Pons (tissue), 1 donor: ENCODE results near the gene KRT17.
"Not testable (repeated sequence)": the region's sequence is repeated elsewhere in the genome, so short reads cannot be mapped to it uniquely, and the experiment has no call there.

Experiments used
- DNase-seq: peaks from one replicate; pipeline ENCODE4 v3.0.0-alpha.2; 2016; ENCODE audit warnings: low spot score

The KRT17 gene

DNA sequence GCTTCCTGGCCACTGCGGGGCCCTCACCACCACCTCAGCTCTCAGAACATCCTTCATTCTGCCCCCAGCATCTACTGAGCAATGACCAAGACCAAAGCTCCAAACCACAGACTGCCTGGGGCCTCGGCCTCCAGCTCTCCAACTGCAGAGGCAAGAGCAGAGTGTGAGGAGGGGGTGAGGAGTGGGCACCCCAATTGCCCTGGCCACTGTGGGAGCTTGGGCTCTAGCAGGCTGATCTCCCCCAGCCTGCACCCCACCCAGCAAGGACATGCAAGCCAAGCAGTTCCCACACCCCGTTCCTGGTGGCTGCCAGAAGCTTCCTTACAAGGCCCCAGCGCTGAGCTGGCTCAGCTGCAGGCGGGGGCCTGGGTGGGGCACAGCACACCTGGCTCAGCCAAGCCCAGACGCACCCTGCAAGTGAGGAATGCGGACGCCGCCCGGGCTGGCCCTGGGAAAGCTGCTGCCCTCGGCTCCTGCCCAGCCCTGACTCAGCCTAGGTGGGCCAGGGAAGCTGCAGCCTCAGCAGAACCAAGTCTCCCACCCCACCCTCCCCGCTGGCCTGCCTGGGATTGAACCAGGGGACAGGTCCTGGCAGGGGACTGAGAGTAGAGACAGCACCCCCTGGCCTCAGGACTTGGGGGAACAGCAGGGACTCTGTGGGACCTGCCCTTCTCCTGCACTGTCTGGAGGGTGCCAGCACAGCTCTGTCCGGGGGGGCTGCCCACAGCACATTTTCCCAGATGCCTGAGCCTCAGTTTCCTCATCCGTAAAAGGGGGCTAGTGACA, 29.7 kb upstream of the KRT17 start:
- DNase-seq, result no peak

DNA sequence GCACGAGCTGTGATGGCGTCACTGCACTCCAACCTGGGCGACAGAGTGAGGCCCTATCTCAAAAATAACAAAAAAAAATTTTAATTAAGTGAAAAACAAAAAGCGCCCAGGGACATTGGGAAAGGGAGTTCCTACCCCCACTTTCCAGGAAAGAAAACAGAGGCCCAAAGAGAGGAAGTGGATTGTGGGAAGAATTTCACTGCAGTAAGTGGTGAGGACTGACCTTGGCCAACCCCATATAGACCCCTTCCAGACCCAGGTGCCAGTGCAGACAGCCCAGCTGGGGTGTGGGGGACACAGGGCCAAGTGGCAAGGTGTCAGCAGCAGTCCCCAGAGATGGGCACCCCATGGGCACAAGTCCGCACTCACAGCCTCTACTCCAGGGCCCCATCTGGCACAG, 29.0 kb upstream of the KRT17 start:
- DNase-seq, result no peak

DNA sequence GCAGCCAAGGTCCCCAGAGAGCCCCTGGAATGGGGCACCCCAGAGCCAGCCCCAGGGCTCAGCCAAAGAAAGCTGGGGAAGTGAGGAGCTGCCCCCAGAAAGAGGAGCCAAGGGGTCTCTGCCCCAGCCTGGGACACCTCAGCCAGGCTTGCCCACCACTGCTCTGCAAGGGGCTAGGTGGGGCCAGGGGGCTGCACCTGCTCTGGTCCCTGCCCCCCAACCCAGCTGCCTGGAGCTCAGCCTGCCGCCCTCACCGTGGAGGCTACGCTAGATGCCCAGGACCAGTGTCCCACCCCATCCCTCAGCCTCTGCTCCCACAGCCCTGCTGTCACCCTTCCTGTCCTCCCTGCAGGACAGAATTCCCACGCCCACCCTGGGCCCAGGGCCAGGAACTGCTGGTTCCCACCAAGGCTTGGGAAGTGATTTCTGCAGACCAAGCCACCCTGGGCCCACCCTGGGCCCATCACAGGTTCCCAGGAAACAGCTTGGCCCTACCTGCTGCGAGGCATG, 28.1 kb upstream of the KRT17 start:
- no peak for DNase-seq

DNA sequence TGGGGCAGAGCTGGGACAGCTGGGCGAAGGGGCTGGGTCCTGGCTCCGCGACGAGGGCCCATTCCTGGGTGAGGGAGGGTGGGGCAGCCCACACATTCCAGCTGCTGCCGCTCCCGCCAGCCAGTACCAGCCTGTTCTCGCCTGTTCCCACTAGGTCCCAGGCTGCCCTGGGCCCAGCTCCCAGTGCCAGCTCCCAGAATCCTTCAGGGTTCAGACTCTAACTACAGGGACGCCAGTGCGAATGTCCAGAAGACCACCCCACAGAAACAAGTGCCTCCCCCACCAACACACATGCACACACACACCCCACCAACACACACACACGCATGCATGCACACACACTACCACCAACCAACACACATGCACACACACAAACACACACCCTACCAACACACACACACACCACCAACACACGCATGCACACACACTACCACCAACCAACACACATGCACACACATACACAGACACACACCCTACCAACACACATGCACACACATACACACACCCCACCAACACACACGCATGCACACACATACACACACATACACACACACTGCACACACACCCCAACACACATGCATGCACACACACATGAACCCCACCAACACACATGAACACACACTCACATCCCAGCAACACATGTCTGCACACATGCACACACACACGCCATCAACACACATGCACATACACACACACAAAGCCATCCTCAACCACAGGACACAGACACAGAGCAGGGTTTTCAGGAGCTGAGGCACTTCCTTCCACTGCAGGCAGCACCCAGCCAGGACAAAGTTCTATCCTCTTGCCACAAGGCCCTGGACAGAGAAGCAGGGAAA, 27.5 kb upstream of the KRT17 start:
- peak; percentile 63 for DNase-seq

DNA sequence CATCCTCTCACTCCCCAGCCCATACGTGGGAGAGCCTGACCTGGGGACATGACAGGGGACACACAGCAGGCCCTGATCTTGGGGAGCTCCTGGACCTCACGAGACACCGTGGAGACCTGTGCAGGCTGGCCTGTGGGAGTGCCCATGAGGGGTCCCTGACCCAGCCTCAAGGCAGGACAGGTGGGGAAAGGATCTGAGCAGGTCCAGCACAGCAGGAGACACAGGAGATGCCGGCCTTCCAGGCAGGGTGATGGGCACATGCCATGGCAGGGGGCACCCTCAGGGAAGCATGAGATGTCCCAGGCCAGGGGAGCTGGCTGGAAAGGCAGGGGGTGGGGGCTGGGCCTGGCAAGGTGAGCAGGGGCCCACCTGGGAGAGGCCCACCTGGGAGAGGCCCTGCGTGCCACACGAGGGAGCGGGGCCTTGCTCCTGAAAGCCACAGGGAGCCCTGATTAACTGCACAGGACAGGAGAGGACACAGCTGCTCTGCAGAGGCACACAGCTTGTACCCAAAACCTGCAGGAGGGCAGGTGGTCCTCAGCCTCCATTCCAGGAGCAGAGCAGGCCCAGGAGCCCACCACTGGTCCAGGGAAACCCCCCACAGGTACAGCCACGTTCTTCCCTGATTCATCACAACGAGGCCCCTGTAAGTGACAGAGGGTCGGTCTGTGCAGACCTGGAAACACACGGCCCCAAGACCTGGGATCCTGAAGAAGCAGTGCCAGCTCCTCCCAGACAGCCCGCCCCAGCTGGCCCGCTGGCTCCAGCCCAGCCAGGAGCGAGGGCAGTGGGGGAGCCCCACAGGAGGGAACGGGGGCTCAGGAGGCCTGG, 26.6 kb upstream of the KRT17 start:
- DNase-seq, result no peak

DNA sequence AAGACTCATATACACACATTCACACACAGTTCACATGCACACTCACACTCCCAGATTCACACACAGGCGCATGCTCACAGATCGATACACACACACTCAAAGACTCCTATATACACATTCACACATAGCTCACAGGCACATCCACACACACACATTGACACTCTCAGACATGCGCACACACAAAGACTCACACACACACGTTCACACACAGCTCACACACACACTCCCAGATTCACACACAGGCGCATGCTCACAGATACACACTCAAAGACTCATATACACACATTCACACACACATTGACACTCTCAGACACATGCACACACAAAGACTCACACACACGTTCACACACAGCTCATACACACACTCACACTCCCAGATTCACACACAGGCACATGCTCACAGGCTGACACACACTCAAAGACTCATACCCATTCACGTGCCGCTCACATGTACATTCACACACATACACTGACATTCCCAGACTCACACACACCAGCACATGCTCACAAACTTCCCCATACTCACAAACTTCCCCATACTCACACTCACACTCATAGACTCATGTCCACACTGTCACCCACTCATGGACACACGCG, 25.6 kb upstream of the KRT17 start:
- DNase-seq, result no peak

DNA sequence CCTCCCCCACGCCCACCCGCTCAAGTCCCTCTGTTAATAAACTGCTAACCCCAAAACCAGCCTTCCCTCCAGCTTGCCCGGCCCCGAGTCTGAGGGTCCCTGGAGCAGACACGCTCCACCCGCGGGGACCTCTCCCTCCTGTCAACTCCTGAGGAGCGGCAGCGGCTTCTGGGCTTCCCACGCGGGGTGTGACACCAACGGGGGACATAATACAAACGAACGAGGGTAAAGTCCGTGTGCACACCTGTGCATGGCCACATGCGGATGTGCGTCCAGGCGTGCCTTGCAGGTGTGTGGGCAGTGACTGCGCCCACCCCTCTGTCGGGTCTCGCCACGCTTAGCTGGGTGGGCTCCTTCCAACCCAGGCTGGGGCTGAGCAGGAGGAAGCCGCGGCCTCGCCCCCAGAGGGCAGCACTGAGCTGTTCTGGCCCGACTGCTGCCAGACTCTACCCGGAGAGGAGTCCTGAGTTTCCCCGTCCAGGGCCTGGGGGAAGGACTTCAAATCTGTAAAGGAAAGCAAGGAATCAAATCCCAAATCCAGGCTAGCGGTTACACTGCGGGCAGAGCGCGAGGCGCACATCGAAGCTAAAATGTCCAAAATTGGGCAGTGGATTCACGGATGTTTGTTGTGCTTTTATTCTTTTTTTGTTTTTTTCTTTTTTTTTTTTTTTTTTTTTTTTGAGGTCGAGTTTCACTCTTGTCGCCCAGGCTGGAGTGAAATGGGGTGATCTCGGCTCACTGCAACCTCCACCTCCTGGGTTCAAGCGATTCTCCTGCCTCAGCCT, 24.2 kb upstream of the KRT17 start:
- peak; percentile 65 for DNase-seq

DNA sequence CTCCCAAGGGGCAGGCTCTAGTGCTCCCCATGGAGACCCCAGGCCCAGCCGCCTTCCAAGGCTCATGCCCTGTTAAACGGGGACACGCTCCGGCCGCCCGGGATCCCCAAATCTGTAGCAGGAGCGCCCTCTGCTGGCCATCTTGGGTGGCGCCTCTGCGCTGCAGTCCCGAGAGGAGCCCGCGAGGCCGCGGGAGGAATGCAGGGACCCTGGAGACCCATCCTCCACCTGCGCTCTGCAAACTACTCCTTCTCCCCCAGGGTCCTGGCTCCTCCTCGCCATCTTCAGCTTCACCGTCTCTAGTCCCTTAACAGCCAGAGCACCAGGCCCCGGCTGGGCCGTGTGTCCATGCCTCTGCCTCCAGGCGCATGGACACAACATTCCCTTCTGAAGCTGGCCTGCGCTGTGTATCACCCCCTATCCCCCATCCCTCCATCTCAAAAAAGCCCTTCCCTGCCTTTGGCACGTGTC, 23.6 kb upstream of the KRT17 start:
- peak; percentile 70 for DNase-seq

DNA sequence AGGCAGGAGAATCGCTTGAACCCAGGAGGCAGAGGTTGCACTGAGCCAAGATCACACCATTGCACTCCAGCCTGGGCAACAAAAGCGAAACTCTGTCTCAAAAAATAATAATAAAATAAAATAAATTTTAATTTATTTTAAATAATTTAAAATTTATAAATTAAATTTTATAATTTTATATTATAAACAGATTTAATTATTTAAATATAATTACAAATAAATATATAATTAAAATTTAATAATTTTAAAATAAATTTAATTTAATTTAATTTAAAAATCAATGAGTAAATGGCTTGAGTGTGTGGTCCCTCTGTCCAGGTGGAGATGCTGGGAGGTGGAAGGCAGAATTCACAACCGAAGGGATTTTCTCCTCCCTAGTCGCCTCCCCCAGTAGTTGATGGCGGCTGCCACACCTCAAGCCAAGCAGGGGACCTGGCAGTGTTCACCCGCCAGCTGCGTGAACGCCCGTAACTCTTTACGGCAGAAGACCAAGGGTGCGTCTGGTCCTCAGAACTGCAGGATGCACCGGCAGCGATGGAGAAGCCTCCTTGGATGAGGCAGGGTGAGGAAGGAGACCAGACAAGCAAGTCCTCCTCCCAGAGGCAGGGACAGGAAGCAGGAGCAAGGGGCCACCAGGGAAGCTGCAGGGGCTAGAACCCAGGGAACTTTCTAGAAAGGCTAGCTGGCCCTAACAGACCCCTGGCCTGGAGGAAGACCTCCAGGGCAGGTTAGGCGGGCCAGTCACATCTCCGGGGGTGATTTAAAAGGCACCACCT, 22.9 kb upstream of the KRT17 start:
- DNase-seq, result no peak

DNA sequence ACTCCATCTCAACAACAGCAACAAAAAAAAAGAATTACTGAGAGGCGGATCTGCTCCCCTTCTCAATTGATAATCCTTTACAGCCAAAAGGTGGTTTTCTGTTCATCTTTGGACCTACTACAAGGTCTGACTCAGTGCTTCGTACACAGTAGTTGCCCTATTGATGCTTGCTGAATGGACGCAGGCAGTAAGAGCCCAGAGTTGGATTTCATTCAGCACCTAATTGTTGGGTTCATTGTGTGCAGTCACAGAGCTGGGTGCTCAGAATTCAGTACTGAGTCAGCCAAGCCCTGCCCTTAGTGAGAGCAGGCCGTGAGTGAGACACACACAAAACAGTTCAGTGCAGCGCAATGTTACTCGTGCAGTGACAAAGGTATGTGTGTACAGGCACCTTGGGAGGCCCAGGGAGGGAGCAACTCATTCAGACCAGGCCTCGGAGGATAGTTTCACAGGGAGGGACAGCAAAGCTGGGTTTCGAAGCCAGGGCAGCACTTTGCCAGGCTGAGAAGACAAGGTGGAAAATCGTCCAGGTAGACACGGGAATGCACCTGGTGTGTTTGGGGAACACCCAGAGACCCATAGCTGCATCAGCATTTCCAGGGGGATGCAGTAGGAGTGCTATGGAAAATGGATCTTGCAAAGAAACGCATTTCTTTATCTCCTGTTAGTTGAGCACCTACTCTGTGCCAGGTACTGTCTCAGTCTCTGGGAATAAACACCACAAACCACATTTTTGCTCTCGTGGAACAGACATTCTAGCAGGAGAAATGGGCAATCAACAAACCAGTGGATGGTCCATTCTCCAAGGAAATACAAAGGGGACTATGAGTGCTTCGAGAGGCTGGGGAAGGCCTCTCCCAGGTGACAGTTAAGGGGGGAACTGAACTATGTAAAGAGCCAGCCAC, 18.1 kb upstream of the KRT17 start:
- no peak for DNase-seq

DNA sequence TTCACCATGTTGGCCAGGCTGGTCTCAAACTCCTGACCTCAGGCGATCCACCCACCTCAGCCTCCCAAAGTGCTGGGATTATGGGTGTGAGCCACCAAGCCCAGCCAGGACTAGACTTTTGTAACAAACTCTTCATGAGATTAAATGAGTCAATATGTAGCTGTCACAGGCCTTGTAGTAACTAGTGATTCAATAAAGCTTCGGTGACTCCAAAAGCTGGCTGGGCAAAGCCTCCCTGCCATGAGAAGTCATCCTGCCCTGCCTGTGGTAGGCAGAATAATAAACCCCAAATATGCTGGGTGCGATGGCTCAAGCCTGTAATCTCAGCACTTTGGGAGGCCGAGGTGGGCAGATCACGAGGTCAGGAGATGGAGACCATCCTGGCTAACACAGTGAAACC, 16.2 kb upstream of the KRT17 start:
- not testable (repeated sequence) for DNase-seq

DNA sequence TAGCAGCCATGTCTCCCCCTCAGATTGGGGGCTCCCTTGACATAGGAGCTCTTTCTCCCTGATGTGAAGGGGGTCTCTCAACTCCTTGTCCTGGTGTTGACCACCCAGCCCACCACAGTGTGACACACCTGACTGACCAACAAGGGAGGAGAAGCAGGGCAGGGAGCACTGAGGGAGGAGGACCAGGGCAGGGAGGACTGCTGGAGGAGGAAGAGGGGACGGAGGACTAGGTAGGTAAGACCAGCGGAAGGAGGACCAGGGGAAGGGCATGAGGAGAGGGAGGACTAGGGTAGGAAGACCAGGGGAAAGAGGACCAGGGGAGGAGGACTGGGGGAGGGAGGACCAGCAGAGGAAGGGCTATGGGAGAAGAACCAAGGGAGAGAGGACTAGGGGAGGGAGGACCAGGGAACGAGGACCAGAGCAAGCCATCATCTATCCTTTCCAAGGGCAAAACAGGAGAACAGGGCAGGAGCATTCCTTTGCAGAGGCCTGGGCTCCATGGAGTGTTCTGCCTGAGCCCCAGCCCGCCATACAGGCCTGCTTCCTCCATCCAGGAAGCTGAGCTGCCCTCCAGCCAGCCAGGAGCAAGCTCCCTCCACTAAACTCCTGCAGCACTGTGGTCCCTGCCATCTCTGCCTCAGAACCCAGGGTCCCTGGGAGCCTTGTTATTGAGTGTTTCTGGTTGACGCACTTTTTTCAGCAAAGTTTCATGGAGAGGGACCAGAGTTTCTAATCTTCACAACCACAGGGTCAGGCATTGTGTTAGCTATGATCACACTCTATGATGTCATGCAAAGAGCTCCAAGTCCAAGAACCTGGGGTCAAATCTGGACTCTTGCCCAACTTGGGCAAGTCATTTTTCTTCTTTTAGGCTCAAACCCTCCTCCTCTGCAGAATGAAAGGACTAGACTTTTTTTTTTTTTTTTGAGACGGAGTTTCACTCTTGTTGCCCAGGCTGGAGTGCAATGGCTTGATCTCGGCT, 15.4 kb upstream of the KRT17 start:
- DNase-seq, result no peak

DNA sequence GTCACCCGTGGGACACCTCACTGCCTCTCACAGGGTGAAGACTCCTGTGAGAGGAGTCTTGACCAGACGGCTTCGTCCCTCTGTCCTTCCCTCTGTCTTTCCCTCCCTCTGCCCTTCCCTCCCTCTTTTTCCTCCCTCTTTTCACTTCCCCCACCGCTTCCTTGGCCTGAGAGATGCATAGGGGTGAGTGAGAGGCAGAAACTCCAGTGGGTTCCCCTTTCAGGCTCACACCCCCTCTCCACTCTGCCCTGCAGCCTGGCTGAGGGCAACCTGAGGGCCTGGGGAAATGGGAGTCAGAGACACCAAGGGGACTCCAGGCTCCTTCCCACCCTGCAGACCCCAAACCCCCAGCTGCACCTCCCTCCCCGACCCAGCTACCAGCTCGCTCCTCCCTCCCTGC, 14.6 kb upstream of the KRT17 start:
- no peak for DNase-seq

DNA sequence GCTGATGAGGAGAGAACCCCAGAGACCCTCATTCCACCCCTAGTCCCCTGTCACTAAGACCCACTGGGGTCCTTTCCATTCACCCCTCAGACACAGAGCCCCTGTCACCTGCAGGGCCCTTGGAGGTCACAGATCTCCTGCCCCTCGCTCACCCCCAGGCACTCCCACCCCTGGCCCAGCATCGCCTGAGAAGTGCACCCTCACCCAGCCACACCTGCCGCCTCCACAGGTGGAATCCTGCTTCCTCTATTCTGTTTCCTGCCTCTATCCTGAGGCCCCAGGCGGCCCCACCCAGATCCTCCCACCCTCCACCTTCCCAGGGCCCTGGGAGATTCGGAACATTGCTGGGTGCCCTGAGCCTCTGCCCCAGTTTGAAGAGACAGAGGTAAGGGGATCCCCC, 13.8 kb upstream of the KRT17 start:
- no peak for DNase-seq

DNA sequence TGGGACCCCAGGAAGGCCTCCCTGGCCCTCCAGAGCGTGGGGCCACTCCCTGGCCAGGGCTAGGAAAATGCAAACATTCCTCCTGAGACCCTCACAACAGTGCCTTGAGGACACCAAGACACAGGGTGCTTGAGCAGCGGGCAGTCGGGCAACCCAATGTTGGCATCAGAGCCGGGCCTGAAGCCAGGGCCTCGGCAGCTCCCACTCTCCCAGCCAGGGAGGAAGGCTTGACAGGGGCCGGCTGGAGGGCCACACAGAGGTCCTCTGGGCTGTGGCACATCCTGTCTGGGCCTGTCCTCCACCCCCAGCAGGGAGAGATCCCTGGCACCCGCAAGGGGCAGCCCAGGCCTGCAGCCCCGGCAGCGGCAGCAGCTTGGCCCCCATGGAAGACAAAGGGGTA, 12.3 kb upstream of the KRT17 start:
- no peak for DNase-seq

DNA sequence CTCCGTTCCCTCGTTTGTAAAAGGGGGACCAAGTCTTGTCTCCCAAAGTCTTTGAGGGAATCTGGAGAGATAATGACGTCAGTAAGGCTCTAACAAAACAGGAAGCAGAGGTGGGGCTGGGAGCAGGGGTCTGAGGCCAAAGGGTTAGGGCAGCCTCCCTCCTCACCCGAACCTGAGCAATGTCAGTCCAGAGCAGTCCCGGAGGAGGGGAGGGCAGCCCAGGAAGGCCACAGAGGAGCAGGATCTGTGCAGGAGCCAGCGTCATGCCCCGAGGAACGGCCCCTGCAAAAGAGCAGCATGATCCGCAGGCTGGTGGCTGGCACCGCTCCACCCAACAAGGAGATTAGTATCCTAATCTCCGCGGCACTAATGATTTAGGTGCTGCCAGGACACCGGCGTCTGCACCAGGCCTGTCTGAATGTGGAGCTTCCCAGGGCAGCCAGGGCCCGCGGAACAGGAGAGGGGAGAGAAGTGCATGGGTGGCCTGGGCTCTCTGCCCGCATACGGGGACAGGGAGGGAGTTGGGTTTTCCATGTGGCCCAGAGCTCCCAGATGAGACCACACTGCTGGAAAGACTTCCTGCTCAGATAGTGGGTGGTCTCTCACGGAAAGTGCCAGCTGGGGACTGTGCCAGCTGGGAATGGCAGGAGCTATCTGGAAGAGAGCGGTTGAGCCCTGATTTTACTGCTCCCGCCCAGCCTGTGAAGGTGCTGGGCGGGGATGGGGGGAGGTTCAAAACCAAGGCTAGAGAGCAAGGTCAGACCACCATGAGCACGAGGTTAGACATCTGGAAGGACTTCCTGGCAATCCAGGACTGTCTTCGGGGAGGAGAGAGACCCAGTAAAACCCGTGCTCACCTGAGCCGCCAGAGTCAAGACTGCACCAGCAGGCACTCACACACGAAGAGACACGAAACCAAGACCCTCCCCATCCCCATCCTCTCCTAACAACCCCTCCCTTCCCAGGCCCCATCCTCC, 11.0 kb upstream of the KRT17 start:
- no peak for DNase-seq

DNA sequence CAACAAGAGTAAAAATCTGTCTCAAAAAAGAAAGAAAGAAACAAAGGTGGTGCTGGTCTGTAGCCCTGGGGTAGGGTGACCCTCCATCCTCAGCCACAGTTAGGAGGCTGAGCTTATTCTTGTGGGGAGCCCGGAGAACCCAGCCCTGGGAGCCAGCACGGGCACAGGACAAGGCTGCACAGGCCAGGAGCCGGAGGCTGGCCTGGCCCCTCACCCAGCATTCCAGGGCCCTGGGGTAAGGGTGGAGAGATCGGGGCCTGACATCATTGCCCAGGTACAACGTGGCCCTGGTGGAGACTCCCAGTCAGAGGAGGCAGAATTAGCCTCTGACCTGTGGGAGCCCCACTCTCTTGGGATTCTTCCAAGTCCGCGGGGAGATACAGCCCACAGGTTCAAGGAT, 10.3 kb upstream of the KRT17 start:
- DNase-seq, result no peak
